ENCODE measurements around the gene IDH3A.

The IDH3A gene

DNA sequence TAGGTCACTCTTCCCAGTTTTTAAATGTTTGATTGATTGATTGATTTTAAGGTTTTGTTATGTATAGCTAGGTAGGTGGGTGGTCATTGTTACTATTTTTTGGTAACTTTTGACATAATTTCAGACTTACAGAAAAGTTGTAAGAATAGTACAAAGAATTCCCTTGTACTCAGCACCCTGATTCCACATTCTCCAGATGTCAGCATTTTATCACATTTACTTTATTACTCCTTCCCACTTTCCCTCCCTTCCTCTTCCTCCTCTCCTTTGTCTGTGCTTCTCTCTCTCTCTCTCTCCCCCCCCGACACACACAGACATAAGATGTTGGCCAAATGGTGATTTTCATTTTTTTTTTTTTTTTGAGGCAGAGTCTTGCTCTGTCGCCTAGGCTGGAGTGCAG lies 14.8 kb downstream of the IDH3A start:
- no peak for DNase-seq (ENCODE audit: low read depth in 2 of 2)

DNA sequence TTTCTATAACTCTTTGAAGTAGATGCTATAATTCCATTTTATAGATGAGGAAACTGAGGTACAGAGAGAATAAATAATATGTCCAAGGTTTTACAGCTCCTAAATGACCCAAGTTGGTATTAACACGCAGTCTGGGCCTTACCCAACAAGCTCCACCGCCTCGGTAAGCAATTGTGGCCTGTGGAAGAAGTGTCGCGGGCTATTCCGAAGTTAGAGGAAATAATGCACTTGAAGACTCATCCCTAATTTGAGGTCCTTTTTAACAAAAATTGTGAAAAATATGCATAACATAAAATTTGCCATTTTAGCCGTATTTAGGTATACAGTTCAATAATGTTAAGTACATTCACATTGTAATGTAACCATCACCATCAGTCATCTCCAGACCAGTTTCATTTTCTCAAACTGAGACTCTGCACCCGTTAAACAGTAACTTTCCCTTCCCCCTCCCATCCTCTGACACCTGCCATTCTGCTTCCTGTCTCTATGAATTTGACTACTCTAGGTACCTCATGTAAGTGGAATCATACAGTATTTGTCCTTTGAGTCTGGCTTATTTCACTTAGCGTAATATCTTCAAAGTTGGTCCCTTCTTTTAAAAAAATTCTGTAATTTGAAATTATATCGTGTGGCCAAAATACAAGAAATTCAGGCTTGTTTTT lies 18.2 kb downstream of the IDH3A start:
- DNase-seq (ENCODE audit: low read depth in 2 of 2) = no peak

- no peak for DNase-seq (ENCODE audit: low read depth in 2 of 2)
Measured at GRCh38 chr15:78168608-78169007, 19.4 kb downstream of the IDH3A start.

- DNase-seq (ENCODE audit: low read depth in 2 of 2) = no peak
Measured at GRCh38 chr15:78170848-78171773, 21.9 kb downstream of the IDH3A start.

GRCh38 chr15:78171864-78172472 lies 22.8 kb downstream of the IDH3A start:
- DNase-seq (ENCODE audit: low read depth in 2 of 2) = no peak

DNA sequence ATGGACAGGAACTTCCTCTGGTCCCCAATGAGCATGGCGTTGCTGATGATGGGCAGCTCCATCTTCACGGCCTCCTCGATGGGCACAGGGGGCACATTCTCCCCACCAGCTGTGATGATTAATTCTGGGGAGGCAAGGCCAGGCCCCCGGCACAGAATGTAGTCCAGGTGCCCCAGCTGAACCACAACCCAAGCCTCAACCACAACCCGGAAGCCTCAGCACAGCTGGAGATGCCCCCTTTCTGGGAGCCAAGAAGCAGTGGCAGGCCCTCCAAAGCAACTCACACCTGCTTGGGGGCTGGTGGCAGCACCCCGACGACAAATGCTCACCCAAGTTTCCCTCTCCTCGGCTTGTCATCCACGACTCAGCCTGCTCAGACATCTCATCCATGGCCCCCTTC lies 25.2 kb downstream of the IDH3A start:
- no peak for DNase-seq (ENCODE audit: low read depth in 2 of 2)

DNA sequence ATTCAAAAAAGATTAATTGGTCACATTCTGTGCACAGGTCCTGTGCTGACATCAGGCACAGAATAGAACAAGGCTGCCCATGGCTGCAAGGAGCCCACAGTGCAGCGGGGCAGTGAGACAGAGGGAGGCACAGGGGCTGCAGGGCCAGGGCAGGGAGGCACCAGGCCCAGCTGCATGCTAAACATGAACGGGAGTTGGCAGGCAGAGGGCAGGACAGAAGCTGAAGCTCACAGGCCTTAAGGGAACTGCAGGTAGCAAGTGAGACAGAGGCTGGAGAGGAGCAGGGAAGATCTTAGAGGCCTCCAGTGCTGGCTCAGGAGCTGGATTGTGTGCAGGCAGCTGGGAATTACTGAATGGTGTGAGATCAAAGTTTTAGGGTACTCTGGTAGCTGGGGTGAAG lies 26.2 kb downstream of the IDH3A start:
- no peak for DNase-seq (ENCODE audit: low read depth in 2 of 2)

GRCh38 chr15:78177447-78177873 lies 28.3 kb downstream of the IDH3A start:
- no peak for DNase-seq (ENCODE audit: low read depth in 2 of 2)

- no peak for DNase-seq (ENCODE audit: low read depth in 2 of 2)
Measured at GRCh38 chr15:78178064-78178463, 28.9 kb downstream of the IDH3A start.

DNA sequence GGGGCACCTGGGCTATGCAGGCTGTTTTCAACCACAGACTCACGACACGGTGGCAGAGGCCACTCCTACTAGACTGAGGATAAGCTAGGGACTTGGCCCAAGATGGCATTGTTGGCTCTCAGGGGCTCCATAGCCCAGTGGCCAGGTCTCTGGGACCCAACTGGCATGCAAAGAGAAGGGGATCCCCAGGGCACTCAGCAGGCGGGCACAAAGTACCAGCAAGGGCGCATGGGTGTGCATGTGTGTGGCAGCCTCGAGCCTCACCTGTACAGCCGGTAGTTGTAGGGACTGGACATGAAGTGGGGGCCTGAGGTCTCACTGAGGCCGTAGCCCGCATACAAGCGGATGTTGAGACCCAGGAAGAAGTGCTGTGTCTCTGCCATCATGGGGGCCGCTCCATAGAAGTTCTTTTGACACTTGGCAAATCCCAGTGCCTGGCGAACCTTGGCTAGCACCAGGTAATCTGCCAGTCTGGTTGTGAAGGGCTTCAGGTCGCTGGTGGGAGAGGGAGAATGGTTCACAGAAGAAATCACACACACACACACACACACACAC lies 30.2 kb downstream of the IDH3A start:
- DNase-seq (ENCODE audit: low read depth in 2 of 2) = no peak

GRCh38 chr15:78179906-78180305 lies 30.7 kb downstream of the IDH3A start:
- no peak for DNase-seq (ENCODE audit: low read depth in 2 of 2)

DNA sequence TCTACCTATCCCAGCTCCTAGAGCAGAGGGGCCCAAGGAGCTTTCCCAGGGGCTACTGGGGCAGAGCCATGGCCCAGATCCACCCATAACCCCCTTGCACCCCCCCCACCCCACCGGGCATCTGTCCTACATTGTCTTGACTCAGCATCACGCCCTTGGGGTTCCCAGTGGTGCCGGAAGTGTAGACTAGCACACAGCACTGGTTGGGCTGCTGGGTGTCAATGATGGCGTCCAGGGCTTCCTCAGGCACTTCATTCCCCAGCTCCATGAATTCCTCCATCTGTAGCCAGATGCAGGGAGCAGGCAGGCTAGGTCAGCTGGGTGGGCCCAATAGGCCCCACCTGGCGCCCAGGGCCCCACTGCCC lies 33.2 kb downstream of the IDH3A start:
- no peak for DNase-seq (ENCODE audit: low read depth in 2 of 2)

DNA sequence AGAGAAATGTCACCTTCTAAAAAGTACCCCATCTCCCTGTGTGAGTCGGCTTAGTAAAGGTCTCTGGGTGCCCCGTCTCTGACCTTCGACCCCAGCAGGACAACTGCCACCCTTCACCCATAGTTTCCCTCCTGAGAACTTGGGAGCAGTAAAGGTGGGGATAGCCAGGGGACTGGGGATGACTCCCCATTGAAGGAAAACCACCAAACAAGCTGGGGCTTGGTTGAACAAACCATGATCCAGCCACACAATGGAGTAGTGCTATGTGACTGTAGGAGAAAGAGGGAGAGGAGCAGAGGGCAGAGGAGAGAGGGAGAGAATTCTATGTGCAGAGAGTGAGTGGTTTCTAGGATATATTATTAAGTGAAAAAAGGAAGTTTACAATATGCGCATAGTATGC lies 33.7 kb downstream of the IDH3A start:
- DNase-seq (ENCODE audit: low read depth in 2 of 2) = no peak

DNA sequence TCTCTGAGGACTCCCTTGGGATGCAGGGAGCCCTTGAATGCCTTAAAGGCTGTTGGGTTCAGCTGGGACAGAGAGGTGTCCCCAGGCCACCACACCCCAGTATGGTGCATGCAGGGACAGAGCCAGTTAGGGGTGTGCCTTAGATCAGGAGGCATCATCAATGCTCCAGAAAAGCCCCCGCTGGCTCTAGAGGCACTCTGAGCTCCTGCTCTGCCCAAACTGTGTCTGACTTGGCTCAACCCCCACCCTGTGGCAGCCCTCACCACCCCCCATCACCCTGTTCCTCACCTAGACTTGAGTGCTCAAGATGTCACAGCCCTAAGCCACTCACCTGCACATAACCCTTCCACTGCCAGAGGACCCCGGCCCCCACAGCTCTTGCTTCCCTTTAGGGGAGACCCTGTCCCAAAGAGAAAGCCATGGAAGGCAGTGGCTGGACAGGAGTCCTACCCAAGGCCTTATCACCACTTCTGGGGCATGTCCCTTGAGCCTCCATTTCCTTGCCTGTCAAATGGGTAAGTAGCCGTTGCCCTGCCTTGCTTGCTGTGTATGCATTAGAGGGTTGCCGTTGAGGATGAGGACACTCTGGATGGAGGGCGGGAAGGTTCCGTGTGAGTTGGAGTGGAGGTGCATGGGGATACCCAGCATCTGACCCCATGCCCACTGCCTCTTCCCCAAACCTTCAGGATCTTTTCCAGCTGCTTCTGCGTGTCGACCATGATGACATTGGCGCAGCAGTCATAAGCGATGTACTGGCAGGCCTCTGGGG lies 43.8 kb downstream of the IDH3A start:
- DNase-seq (ENCODE audit: low read depth in 2 of 2) = no peak

DNA sequence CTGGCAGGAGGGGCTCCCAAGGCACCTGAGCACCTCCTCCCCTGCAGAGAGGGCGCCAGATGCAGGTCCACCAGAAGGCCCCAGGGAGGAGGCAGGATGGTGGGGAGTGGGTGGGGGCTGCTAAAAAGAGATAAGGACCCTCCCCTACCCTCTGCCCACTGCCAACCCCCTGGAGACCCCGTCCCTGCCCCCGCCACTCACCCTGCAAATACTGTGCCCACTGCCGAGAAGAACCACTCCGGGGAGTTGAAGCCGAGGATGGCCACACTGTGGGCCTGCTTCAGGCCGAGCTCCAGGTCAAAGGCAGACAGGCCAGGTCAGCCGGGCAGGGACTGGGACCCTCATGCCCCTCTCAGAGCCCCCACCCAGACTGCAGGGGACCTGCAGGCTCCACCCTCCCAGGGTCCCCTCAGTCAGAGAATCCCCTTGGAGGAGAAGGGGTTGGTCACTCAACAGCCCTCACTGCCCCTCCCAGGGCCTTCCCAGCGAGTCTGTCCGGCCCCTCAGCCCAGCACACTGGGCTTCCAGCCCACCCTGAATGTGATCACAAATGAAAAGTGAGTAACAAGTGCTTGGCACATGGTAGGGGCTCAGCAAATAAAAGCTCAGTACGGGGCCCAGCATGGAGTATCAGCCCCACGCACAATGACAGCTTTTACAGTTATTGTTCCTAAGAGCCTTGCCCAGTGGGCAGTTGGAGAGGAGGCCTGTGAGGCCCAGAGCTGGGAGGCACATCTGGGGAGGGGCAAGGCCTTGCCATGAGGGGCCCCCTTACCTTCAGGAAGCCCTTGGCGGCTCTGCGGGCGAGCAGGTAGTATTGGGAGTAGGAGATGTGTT lies 44.8 kb downstream of the IDH3A start:
- no peak for DNase-seq (ENCODE audit: low read depth in 2 of 2)

DNA sequence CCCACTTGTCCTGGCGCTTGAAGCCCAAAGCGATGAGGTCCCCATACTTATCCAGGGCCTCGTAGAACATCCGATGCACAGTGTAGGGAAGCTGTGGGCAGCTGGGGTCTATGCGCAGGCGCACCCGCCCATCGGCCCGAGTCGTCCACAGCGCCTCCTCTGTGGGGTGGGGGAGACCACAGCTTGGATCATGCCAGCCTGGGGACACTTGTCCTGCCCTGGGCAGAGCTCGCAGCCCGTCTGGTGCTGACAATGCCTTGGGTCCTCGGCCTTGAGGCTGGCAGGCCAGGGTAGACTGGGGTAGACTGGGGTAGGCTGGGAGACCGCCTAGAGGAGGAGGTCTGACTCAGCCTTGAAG lies 45.4 kb downstream of the IDH3A start:
- DNase-seq (ENCODE audit: low read depth in 2 of 2) = no peak

DNA sequence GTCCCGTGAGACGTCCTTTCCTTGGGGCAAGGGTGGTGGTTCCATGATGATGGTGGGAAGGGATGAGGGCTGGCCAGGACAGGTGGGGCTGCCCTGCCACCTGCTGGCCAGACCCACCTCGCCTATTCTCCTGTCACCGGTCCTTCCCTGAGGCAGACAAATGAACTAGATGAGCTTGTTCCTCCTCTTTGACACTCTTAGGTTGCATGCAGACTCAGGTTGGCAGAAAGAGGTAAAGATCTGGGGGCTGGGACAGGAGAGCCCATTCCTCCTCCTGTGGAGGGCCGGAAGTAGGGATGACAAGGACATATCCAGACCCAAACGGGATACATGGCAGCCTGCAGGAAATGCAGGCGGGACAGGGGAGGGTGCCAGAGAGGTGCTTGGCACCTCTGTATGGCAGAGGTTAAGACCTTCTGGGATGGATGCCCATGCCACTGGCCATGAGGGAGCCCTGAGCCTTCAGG lies 46.6 kb downstream of the IDH3A start:
- DNase-seq (ENCODE audit: low read depth in 2 of 2) = peak in 1 of 2 donors; percentile 23

DNA sequence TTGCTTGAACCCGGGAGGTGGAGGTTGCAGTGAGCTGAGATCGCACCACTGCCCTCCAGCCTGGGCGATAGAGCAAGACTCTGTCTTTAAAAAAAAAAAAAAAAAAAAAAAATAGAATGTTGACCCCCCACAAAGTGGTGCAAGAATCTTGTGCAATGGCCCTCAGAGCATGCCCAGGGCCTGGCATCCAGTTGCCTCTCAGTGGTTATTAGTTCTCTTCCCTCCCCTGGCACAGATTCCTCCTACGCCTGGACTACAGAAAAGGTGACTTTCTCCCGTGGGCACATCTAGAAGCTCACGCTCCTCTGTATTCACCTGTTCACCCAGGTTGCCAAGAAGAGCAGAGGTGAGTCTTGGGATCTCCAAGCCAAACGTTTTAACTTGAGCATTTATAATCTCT lies 48.5 kb downstream of the IDH3A start:
- no peak for DNase-seq (ENCODE audit: low read depth in 2 of 2)

DNA sequence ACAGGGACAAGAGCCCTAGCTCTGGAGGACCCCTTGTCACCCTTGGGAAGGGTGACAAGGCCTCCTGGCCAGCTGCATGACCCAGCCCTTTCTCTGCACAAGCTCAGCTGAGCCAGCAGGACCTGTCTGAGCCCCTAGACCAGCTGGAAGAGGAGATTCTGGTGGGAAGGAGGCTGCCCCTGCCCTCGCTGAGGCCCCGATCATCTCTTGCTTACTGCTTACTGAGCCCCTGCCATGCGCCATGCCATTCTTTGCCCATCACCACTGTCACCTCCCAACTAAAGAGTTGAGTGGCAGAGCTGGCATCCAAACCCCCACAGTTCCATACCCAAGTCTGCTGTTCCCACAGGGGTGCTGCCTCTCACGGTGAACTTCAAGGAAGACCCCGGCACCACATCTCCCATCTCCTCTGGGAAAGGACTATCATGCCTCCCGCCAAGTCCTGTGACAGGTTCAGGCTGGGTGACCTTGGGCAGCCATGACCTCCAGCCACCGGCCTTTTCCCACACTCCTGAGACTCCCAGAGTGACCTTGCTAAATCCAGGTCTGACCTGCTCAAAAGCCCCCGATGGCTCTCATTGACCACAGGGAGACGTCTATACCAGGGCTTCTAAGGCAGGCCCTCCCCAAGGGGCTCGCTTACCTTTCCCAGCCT lies 51.2 kb downstream of the IDH3A start:
- no peak for DNase-seq (ENCODE audit: low read depth in 2 of 2)
